GM12878 (cell line): ENCODE data around the gene PIGU. TPM values are rescaled to one million over a fixed set of nuclear protein-coding genes. Genes with fewer than 3 reads are reported as not detected.

Source experiments
- ATAC-seq: fragments of 200-7000 bp; cut with Tn5 transposase; 3 replicates; pipeline ENCODE4 v1.9.1; 2020; ENCODE audit warnings: mild to moderate bottlenecking, moderate library complexity
- BruUV-seq: library from RNA; stranded (reverse); fragments of 400-500 nt; replicated peaks from 2 replicates; lab custom pipeline; 2021; lab: Mats Ljungman, UMichigan
- CTCF ChIA-PET: fragments of 300-600 bp; sonication (Branson Sonifier 250); formaldehyde crosslinking; extraction: SDS; loops from one replicate; lab custom pipeline; 2021; ENCODE audit warnings: inconsistent platforms; lab: Yijun Ruan, JAX
- POLR2A ChIA-PET: fragments of 350-600 bp; formaldehyde crosslinking; extraction: SDS; loops from one replicate; lab custom pipeline; 2021; ENCODE audit warnings: inconsistent platforms; lab: Charles Lee
- RAD21 ChIA-PET: fragments of 300-600 bp; sonication (Branson Sonifier 250); formaldehyde crosslinking; loops from one replicate; lab custom pipeline; 2023; ENCODE audit warnings: antibody characterized with exemption; ENCODE audit not compliant: unreplicated experiment; lab: Charles Lee
- SMC1A ChIA-PET: fragments of 300-600 bp; sonication (Branson Sonifier 250); formaldehyde crosslinking; loops from one replicate; lab custom pipeline; 2023; ENCODE audit not compliant: unreplicated experiment, uncharacterized antibody; lab: Charles Lee
- DNase-seq: peaks from one replicate; pipeline ENCODE4 v3.0.0-alpha.2; 2011; ENCODE audit warnings: low read depth, low spot score
- FAIRE-seq: peaks from 3 replicates; lab custom pipeline; 2011; peaks lifted over from hg19 to GRCh38; lab: Jason Lieb, UNC
- H2AFZ ChIP-seq: 2 replicates; pipeline ENCODE4 v1.6.0; 2011; ENCODE audit warnings: low read depth, low read length, control low read depth; ENCODE audit not compliant: control insufficient read depth
- H3K27ac ChIP-seq: 2 replicates; pipeline ENCODE4 v1.5.1; 2011; ENCODE audit warnings: control low read depth; ENCODE audit not compliant: control insufficient read depth, insufficient read depth
- H3K27me3 ChIP-seq, 2 experiments: replicated peaks in 1 of 2; 2 replicates each; pipeline versions ENCODE4 v1.6.0 to v1.6.1; 2011; ENCODE audit warnings: low read length in 1 of 2; ENCODE audit not compliant: control insufficient read depth in 2 of 2, insufficient read depth in 2 of 2
- H3K36me3 ChIP-seq, 2 experiments: 2 replicates each; pipeline ENCODE4 v1.5.1; 2011; ENCODE audit warnings: low read length in 1 of 2; ENCODE audit not compliant: control insufficient read depth in 2 of 2, insufficient read depth in 2 of 2
- H3K4me1 ChIP-seq: 2 replicates; pipeline ENCODE4 v1.6.1; 2011; ENCODE audit warnings: mild to moderate bottlenecking, low read length, moderate library complexity, mixed read lengths; ENCODE audit not compliant: control insufficient read depth, insufficient read depth
- H3K4me2 ChIP-seq: 2 replicates; pipeline ENCODE4 v1.6.0; 2011; ENCODE audit warnings: control low read depth; ENCODE audit not compliant: control insufficient read depth, insufficient read depth
- H3K4me3 ChIP-seq: fragments of 200-600 bp; sonication (generic); 2 replicates; pipeline ENCODE4 v1.5.1; 2016
- H3K79me2 ChIP-seq: 2 replicates; pipeline ENCODE4 v1.6.0; 2011; ENCODE audit warnings: low read length; ENCODE audit not compliant: control insufficient read depth, insufficient read depth
- H3K9ac ChIP-seq: 2 replicates; pipeline ENCODE4 v1.8.0; 2011; ENCODE audit warnings: low read length, control low read depth, mixed read lengths; ENCODE audit not compliant: control insufficient read depth, insufficient read depth
- H3K9me3 ChIP-seq: replicated peaks from 3 replicates; pipeline ENCODE4 v1.5.1; 2011; ENCODE audit warnings: mild to moderate bottlenecking, low read length; ENCODE audit not compliant: control insufficient read depth, insufficient read depth
- H4K20me1 ChIP-seq: 2 replicates; pipeline ENCODE4 v1.6.0; 2011; ENCODE audit not compliant: control insufficient read depth, insufficient read depth
- CBX3 ChIP-seq: fragments of 200-600 bp; sonication (generic); IDR thresholded peaks from 2 replicates; pipeline ENCODE4 v1.6.1; 2016; ENCODE audit warnings: low read depth, borderline replicate concordance
- ELK1 ChIP-seq: IDR thresholded peaks from 2 replicates; pipeline ENCODE4 v1.6.1; 2012; ENCODE audit warnings: low read depth, low read length, improper control_type of control experiment
- FOXM1 ChIP-seq: IDR thresholded peaks from 2 replicates; pipeline ENCODE4 v1.6.1; 2012; ENCODE audit warnings: low read depth, mild to moderate bottlenecking, inconsistent platforms, low read length, moderate library complexity
- MEF2A ChIP-seq: IDR thresholded peaks from 2 replicates; pipeline ENCODE4 v1.6.1; 2011; ENCODE audit warnings: low read depth, mild to moderate bottlenecking, low read length, moderate library complexity; ENCODE audit not compliant: insufficient read depth
- MXI1 ChIP-seq: fragments of 150-350 bp; IDR thresholded peaks from 2 replicates; pipeline ENCODE4 v1.6.1; 2011; ENCODE audit warnings: low read depth, mild to moderate bottlenecking, inconsistent platforms, low read length, improper control_type of control experiment
- NR2C1 ChIP-seq: fragments of 450-650 bp; IDR thresholded peaks from 2 replicates; pipeline ENCODE4 v1.6.1; 2017; ENCODE audit warnings: antibody characterized with exemption, mild to moderate bottlenecking, moderate library complexity
- PAX8 ChIP-seq: fragments of 450-650 bp; IDR thresholded peaks from 2 replicates; pipeline ENCODE4 v1.6.1; 2017; ENCODE audit warnings: mild to moderate bottlenecking, moderate library complexity
- RAD21 ChIP-seq: IDR thresholded peaks from 2 replicates; pipeline ENCODE4 v1.6.1; 2011; ENCODE audit warnings: mild to moderate bottlenecking, low read depth, low read length, moderate library complexity; ENCODE audit not compliant: insufficient read depth
- ZBTB40 ChIP-seq: fragments of 450-650 bp; IDR thresholded peaks from 2 replicates; pipeline ENCODE4 v1.6.1; 2016; ENCODE audit warnings: mild to moderate bottlenecking, moderate library complexity, borderline replicate concordance
- ZNF274 ChIP-seq: IDR thresholded peaks from one replicate; pipeline ENCODE4 v1.8.0; 2011; ENCODE audit not compliant: insufficient read length, insufficient read depth
- WGBS: methylation state at CpG from one replicate; pipeline ENCODE4 v1.1.6; 2016; ENCODE audit warnings: low lambda C conversion rate; ENCODE audit not compliant: insufficient replicate concordance, insufficient coverage; ENCODE audit errors: missing lambda C conversion rate; 5-methylcytosine and 5-hydroxymethylcytosine counted together
- in situ Hi-C: fragments of 300-500 bp; cut with MboI; formaldehyde crosslinking; loops from 9 replicates; pipeline ENCODE4 v1.14.3; 2018; ENCODE audit warnings: mixed read lengths
- intact Hi-C: fragments of 100-400 bp; cut with micrococcal nuclease; formaldehyde crosslinking; loops from one replicate; pipeline ENCODE4 v1.14.2; 2022; ENCODE audit not compliant: unreplicated experiment
- polyA plus RNA-seq, 11 experiments: library from polyadenylated mRNA; depleted of rRNA in 4 of 11; unstranded in 6 of 11; stranded (reverse) in 5 of 11; fragments of >200 nt; fragmentation: Nextera tagmentation in 4 of 11; fragmentation: Illumina TruSeq in 1 of 11; extraction: Ambion mirVana in 4 of 11; extraction: Trizol in 1 of 11; gene quantifications; 1 replicate in 1 of 11; 2 replicates in 10 of 11; pipeline versions ENCODE4 v1.2.1 to v1.2.3, GENCODE V29; 2011 to 2016; ENCODE audit warnings: inconsistent platforms in 2 of 11, missing spikeins in 2 of 11, low read depth in 1 of 11
- total RNA-seq, 4 experiments: library from RNA; depleted of rRNA in 3 of 4; stranded (reverse); fragments of >200 nt in 3 of 4; fragmentation: Illumina TruSeq in 1 of 4; extraction: Trizol in 1 of 4; gene quantifications; 2 replicates each; pipeline versions ENCODE4 v1.2.1 to v1.2.3, GENCODE V29; 2013 to 2021

The PIGU gene
- total and polyA plus RNA-seq, 10 of the 15 experiments (the other 5 are each of a cell fraction or from before 2014, with no cell fraction given): 4.1 to 88.2 (median 25.0) TPM

- no peak for DNase-seq
- Histone ChIP-seq H3K9ac (no peak overlapping the region), H2AFZ (no peak overlapping the region), H3K4me1 (peaks cover 3% of the 10 kb centered on the region), H3K4me2 (no peak overlapping the region), H3K27me3 (no peaks in the 10 kb centered on the region), H3K27ac (no peak overlapping the region), H3K4me3 (no peak overlapping the region), H3K9me3 (no peaks in the 10 kb centered on the region), H4K20me1 (no peaks in the 10 kb centered on the region), H3K36me3 (no peaks in the 10 kb centered on the region; a peak in 2 of 4 replicates), H3K79me2 (no peaks in the 10 kb centered on the region)
- intact Hi-C loops: no loop called here
- in situ Hi-C loops: no loop called here
- no peak for TF ChIP-seq MXI1
- TF ChIP-seq RAD21: no peak
- no peak for TF ChIP-seq CBX3
- TF ChIP-seq NR2C1: no peak
- TF ChIP-seq ZNF274: no peak
- TF ChIP-seq ZBTB40: no peak
- no peak for TF ChIP-seq MEF2A
- TF ChIP-seq PAX8: no peak
- no peak for TF ChIP-seq FOXM1
- TF ChIP-seq ELK1: no peak
- no peak for ATAC-seq
- SMC1A ChIA-PET: no interaction called here
- FAIRE-seq: no peak
- 98% methylated on average over 2 of the region's 2 CpGs for WGBS
- RAD21 ChIA-PET: no interaction called here
- CTCF ChIA-PET: no interaction called here
- POLR2A ChIA-PET: no interaction called here
- no TSS peak for BruUV-seq
These were observed 48.9 kb downstream of the PIGU start for GRCh38 chr20:34628026-34628425.
